IPS-18c (cell line): Measurements from ENCODE around the gene BRD8.

ENCODE experiments used
- H3K4me3 ChIP-seq: 2 replicates; pipeline ENCODE4 v1.7.0; 2013; ENCODE audit warnings: low read depth, mild to moderate bottlenecking, low read length, moderate library complexity; ENCODE audit not compliant: insufficient read depth
- H3K9me3 ChIP-seq: one replicate; pipeline ENCODE4 v1.6.1; 2013; ENCODE audit warnings: mild to moderate bottlenecking, low read length, moderate library complexity; ENCODE audit not compliant: control insufficient read depth, insufficient read depth

BRD8 gene

GRCh38 chr5:138111181-138111580 lies 67.2 kb downstream of the BRD8 start:
- Histone ChIP-seq H3K4me3 (no peak overlapping the region), H3K9me3 (peaks cover 2% of the 10 kb centered on the region)

DNA sequence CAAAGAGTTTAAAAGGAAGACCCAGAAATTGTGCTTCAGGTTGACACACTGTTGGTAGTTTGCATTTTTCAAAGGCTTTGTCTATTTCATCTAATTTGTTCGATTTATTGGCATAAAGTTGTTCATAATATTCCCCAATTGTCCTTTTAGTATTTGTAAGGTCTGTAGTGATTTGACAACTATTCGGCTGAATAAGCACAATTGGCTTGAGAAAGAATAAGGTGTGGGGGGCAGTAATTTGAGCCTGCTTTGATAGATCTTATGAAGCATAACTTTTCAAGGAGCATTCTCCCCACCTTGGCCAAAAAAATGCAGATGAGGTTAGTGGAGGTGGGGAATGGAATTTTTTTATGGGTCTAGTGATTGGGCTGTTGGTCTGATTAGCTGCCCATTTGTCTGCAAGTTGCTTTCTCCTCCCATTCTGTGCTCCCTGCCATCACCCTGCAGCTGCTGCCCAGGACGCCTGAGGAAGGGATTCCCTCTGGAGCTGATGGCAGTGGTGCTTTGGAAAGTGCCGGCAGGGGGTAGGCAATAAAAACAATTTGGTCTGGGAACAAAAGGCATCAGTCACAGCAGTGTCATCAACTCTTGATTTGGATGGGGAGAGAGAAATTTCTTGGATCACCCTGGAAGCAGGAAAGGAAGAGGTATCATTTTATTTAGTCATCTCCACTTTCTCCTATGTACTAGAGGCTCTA lies 68.0 kb downstream of the BRD8 start:
- Histone ChIP-seq H3K9me3 (peaks cover 2% of the 10 kb centered on the region), H3K4me3 (no peak overlapping the region)

- Histone ChIP-seq H3K9me3 (no peaks in the 10 kb centered on the region), H3K4me3 (no peak overlapping the region)
These were observed 68.8 kb downstream of the BRD8 start for GRCh38 chr5:138109463-138110265.

DNA sequence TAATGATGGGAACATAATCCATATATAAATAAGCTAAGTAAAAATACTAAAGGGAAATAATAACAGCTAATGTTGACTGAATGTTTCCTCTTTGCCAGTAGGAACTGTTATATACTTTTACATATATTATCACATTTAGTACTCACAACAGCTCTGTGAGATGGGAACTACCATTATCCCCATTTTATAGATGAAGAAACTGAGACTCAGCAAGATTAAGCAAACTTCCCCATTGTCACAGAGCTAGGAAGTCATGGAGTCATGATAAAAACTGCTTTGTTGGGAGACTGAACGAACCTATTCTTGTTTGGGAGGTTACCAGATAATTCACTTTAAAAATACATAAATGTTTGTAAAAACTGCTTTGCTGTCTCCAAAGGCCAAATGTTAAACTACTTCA lies 71.2 kb downstream of the BRD8 start:
- Histone ChIP-seq H3K4me3 (no peak overlapping the region), H3K9me3 (no peaks in the 10 kb centered on the region)

DNA sequence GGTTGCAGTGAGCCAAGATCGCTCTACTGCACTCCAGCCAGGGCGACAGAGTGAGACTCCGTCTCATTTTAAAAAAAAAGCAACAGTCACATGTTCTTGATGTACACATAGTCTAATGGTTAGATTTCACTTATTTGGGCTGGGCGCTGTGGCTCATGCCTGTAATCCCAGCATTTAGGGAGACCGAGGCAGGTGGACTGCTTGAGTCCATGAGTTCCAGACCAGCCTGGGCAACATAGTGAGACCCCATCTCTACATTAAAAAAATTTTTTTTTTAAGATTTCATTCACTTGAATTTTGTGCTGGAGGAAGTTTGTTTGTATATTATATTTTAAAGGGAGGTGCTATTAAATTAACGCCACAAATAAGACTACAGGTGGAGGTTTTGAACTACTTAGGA lies 72.7 kb downstream of the BRD8 start:
- Histone ChIP-seq H3K4me3 (no peak overlapping the region), H3K9me3 (no peaks in the 10 kb centered on the region)

DNA sequence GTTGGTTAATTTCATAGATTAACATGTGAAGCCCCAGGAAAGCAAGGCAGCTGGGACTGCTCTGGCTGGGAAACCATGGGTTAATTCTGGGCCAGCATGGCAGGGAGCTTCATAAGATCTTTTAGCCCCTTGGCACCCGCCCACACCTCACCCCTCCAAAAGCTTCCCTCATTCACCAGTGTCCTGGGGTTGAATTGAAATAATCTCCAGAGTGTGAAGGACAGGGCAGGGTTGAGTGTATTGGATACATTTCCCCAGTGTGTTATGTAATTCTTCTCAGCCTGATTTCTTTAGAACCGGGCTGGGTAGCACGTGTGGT lies 75.2 kb downstream of the BRD8 start:
- Histone ChIP-seq H3K4me3 (no peak overlapping the region), H3K9me3 (no peaks in the 10 kb centered on the region)

DNA sequence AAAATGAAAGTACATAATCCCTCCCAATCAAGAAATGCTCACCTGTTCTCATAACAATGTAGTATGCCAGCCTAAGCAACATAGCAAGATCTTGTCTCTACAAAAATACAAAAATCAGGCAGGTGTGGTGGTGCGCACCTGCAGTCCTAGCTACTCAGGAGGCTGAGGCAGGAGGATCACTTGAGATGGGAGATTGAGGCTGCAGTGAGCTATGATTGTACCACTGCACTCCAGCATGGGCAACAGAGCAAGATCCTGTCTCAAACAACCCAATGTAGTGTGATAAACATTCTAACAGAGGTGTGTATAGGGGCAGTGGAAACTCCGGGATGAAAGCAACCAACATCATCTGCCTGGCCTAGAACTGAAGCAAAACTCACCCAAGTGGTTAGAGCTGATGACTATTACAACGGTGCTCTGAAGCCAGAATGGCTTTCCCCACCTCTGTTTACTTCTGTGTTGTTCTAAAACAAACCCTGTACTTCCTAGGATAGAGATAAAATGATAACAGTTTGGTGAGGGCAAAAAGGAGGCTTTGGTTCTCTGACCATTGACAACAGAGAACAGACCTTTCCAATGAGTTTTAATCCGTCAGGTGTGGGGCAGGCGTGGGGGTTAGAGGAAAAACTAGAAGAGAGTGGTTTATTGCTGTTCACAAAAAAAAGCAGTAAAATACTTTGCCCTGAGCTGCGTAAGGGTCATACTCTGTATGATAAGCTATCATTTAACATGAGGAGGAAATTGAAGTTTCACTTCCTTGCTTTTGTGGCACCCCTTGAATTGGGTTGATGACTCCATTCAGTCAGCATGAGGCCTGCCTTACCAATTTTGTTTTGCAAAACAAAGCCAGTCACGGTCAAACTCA lies 75.7 kb downstream of the BRD8 start:
- no peak overlapping the region for H3K4me3 ChIP-seq

GRCh38 chr5:138096997-138097828 lies 81.2 kb downstream of the BRD8 start:
- H3K4me3 ChIP-seq = no peak overlapping the region

More for the DNA sequence above, 75.7 kb downstream of the BRD8 start:
- no peaks in the 10 kb centered on the region for H3K9me3 ChIP-seq

GRCh38 chr5:138096363-138096762 lies 82.1 kb downstream of the BRD8 start:
- Histone ChIP-seq H3K4me3 (no peak overlapping the region), H3K9me3 (no peaks in the 10 kb centered on the region)

More at GRCh38 chr5:138096997-138097828, 81.2 kb downstream of the BRD8 start:
- H3K9me3 ChIP-seq = no peaks in the 10 kb centered on the region

DNA sequence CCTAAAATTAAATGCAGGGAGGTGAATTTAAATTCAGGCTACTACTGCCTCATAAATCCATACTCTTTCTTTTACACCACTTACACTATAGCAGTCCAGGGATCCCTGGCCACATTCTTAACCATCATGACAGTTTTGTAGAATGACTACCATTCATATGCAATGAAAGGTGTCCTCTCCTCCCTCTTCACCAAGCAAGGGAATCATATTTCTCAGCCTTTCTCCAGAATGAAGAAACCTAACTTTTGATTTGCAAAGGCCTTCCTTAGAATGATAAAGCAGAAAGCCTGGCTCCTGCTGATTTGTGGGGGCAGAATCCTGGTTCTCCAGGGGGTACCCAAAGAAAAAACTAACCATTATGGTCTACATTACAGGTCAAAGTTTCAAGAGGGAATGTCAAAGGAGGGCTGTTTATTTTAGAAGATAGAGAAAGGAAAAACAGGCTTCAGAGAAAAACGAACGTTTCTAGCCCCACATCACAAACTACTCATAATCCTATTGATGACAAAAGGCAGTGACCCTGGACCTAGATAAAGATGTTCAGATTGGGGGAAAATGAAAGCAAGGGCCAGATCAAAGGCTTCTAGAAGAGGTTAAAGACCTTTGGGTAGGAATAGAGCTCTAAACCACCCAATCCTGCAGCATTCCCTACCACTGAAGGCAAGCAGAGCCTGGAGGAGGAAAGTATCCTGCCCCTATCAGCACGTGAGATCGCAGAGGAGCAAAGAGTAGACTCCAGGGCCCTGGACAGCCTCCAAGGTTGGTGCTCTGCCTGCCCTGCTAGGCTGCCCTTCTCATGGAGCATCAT lies 83.1 kb downstream of the BRD8 start:
- Histone ChIP-seq H3K4me3 (peak overlapping the region; percentile 29; the same call in 1 of the 2 replicates), H3K9me3 (no peaks in the 10 kb centered on the region)

DNA sequence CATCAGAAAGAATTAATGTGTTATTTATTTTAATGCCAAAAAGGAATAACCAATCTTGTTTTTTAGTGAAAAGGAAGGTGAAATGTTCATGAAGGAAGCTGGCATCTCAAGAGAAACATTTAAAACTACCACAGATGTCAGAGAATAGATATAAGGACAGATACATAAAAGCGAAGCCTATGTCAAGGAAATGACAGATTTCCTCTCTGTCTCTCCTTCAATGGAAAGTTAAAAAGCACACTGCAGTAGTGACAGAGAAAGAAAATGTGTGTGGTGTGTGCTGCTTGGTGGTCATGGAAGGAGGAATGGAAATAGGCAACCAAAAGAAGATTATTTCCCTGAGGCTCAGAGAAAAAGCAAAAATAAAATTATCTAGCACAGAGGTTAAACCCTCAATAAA lies 85.4 kb downstream of the BRD8 start:
- H3K4me3 ChIP-seq = no peak overlapping the region

DNA sequence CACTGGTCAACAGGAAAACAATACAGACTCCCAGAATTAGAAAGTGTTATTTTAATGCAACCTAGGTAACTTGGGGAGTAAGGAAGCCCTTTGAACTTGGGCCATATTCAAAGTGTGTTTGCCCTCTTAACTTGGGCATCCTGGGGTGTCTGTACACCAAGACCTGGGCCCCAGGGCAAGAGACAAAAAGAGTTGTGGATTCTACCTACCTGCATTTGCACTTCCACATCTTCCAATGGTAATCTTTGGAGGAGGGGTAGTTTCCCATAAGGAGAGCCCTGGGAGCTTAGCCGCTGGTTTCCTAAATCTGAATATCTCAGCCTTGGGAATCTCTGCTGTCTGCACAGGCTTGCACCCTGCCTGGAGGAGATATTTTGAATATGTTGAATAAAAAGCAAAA lies 86.1 kb downstream of the BRD8 start:
- no peak overlapping the region for H3K4me3 ChIP-seq
- no peaks in the 10 kb centered on the region for H3K9me3 ChIP-seq

More for the DNA sequence above, 85.4 kb downstream of the BRD8 start:
- no peaks in the 10 kb centered on the region for H3K9me3 ChIP-seq

- Histone ChIP-seq H3K4me3 (no peak overlapping the region), H3K9me3 (no peaks in the 10 kb centered on the region)
These were observed 86.7 kb downstream of the BRD8 start for GRCh38 chr5:138091685-138092084.
